Measurements from ENCODE around the gene RASSF5. TPM values are rescaled to one million over a fixed set of nuclear protein-coding genes. Genes with fewer than 3 reads are reported as not detected.

The RASSF5 gene
- total RNA-seq, 1 donor from 2014 or later, result 5.3 TPM

GRCh38 chr1:206492589-206492988, 14.7 kb upstream of the RASSF5 start:
- no peak for ATAC-seq
- intact Hi-C loops (cut with DNase I), result loop anchor here (5.0 kb wide), 1 partner anchor 50 kb away; no protein-coding TSS in a partner anchor

GRCh38 chr1:206493279-206493678, 14.1 kb upstream of the RASSF5 start:
- intact Hi-C loops (cut with DNase I), result loop anchor here (5.0 kb wide), 1 partner anchor 49 kb away; no protein-coding TSS in a partner anchor
- ATAC-seq (no peak), DNase-seq (ENCODE audit: missing footprints) (no peak)

More at GRCh38 chr1:206492589-206492988, 14.7 kb upstream of the RASSF5 start:
- DNase-seq (ENCODE audit: missing footprints), result no peak

GRCh38 chr1:206495011-206495461, 12.3 kb upstream of the RASSF5 start:
- intact Hi-C loops (cut with DNase I), result no loop called here
- DNase-seq (ENCODE audit: missing footprints) (no peak), ATAC-seq (no peak)

- no peak for DNase-seq (ENCODE audit: missing footprints)
- ATAC-seq, result peak; percentile 28
- intact Hi-C loops (cut with DNase I), result no loop called here
Measured at GRCh38 chr1:206495493-206496046, 11.8 kb upstream of the RASSF5 start.

- DNase-seq (ENCODE audit: missing footprints), result no peak
- intact Hi-C loops (cut with DNase I), result no loop called here
Measured at GRCh38 chr1:206496131-206496793, 11.1 kb upstream of the RASSF5 start.

GRCh38 chr1:206497363-206497762, 10.0 kb upstream of the RASSF5 start:
- ATAC-seq (no peak), DNase-seq (ENCODE audit: missing footprints) (no peak)
- intact Hi-C loops (cut with DNase I), result no loop called here

More at GRCh38 chr1:206496131-206496793, 11.1 kb upstream of the RASSF5 start:
- no peak for ATAC-seq

GRCh38 chr1:206497774-206498173, 9.6 kb upstream of the RASSF5 start:
- DNase-seq (ENCODE audit: missing footprints) (no peak), ATAC-seq (no peak)
- intact Hi-C loops (cut with DNase I), result no loop called here

GRCh38 chr1:206498685-206499084, 8.6 kb upstream of the RASSF5 start:
- DNase-seq (ENCODE audit: missing footprints) (no peak), ATAC-seq (no peak)
- intact Hi-C loops (cut with DNase I), result no loop called here

- DNase-seq (ENCODE audit: missing footprints), result no peak
- intact Hi-C loops (cut with DNase I), result no loop called here
- ATAC-seq, result no peak
Measured at GRCh38 chr1:206500046-206500445, 7.3 kb upstream of the RASSF5 start.

- DNase-seq (ENCODE audit: missing footprints) (no peak), ATAC-seq (no peak)
- intact Hi-C loops (cut with DNase I), result no loop called here
Measured at GRCh38 chr1:206501881-206502280, 5.5 kb upstream of the RASSF5 start.

- ATAC-seq (no peak), DNase-seq (ENCODE audit: missing footprints) (no peak)
- intact Hi-C loops (cut with DNase I), result no loop called here
Measured at GRCh38 chr1:206502403-206502802, 4.9 kb upstream of the RASSF5 start.

- DNase-seq (ENCODE audit: missing footprints), result no peak
- ATAC-seq, result no peak
- intact Hi-C loops (cut with DNase I), result no loop called here
Measured at GRCh38 chr1:206502812-206503211, 4.5 kb upstream of the RASSF5 start.

- no peak for DNase-seq (ENCODE audit: missing footprints)
- peak; percentile 33 for ATAC-seq
- intact Hi-C loops (cut with DNase I), result no loop called here
Measured at GRCh38 chr1:206503591-206504362, 3.6 kb upstream of the RASSF5 start.

GRCh38 chr1:206504363-206504713, 3.0 kb upstream of the RASSF5 start:
- no peak for DNase-seq (ENCODE audit: missing footprints)
- intact Hi-C loops (cut with DNase I), result no loop called here
- no peak for ATAC-seq

- no peak for DNase-seq (ENCODE audit: missing footprints)
- intact Hi-C loops (cut with DNase I), result no loop called here
- no peak for ATAC-seq
Measured at GRCh38 chr1:206505702-206506355, 1.5 kb upstream of the RASSF5 start.

- intact Hi-C loops (cut with DNase I), result no loop called here
- DNase-seq (ENCODE audit: missing footprints), result no peak
- peak; percentile 19 for ATAC-seq
Measured at GRCh38 chr1:206506405-206507283, 687 bp upstream of the RASSF5 start.

GRCh38 chr1:206508130-206508889, 979 bp downstream of the RASSF5 start:
- DNase-seq (ENCODE audit: missing footprints) (no peak), ATAC-seq (no peak)
- intact Hi-C loops (cut with DNase I), result no loop called here

- DNase-seq (ENCODE audit: missing footprints) (no peak), ATAC-seq (no peak)
- intact Hi-C loops (cut with DNase I), result no loop called here
Measured at GRCh38 chr1:206508956-206509355, 1.6 kb downstream of the RASSF5 start.

Measured in Right ventricle myocardium inferior (tissue), 1 donor.